ENCODE results near the gene PYDC1. TPM values are rescaled to one million over a fixed set of nuclear protein-coding genes. Genes with fewer than 3 reads are reported as not detected.

PYDC1 gene
- total RNA-seq, 2 donors from 2014 or later: not detected

DNA sequence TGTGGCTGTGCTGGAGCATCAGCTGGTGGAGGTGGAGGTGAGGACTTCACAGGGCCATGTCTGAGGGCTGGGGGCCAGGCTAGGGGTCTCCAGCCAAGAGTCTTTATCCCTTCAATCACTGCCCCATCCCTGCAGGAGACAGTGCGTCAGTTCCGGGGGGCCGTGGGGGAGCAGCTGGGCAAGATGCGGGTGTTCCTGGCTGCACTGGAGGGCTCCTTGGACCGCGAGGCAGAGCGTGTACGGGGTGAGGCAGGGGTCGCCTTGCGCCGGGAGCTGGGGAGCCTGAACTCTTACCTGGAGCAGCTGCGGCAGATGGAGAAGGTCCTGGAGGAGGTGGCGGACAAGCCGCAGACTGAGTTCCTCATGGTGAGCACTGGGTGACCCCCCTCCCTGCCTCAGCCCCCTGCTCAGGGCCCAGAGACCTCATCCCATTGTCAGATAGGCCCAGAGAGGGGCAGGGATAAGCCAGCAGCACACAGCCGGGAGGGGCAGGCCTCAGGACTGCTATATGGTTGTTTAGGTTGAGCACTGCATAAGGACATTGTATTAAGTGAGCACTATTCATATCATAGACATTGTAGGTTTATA lies 2.3 kb upstream of the PYDC1 start:
- H3K9ac ChIP-seq (ENCODE audit: low read depth in 2 of 2, low read length in 2 of 2): no peak overlapping the region
- H3K9me3 ChIP-seq: no peaks in the 10 kb centered on the region
- H3K27me3 ChIP-seq: peaks cover 27% of the 10 kb centered on the region
- H3K27ac ChIP-seq: no peak overlapping the region
- DNase-seq: no peak
- no peak for TF ChIP-seq CTCF (IDR thresholded peaks at IDR 0.05)
- intact Hi-C loops (cut with DNase I): no loop called here
- no peak overlapping the region for H3K4me3 ChIP-seq
- H3K4me1 ChIP-seq: peaks cover 11% of the 10 kb centered on the region
- no peaks in the 10 kb centered on the region for H3K36me3 ChIP-seq

DNA sequence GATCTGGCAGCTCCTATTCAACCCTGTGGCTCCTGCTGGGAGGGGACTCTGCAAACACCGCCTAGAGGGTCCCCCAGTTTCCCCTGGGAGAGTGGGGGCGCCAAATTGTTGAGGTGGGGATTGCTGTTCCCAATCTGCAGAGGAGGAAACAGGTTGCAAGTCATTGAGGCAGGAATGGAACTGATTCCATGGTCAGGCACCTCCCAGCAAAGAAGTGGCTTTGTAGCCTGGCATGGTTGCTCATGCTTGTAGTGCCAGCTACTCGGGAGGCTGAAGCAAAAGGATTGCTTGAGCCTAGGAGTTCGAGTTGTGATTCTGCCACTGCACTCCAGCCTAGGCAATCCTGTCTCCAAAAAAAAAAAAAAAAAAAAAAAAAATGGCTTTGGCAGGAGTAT lies 198 bp upstream of the PYDC1 start:
- TF ChIP-seq CTCF (IDR thresholded peaks at IDR 0.05): no peak
- Histone ChIP-seq H3K9me3 (no peaks in the 10 kb centered on the region), H3K4me1 (peaks cover 11% of the 10 kb centered on the region), H3K9ac (ENCODE audit: low read depth in 2 of 2, low read length in 2 of 2) (no peak overlapping the region), H3K27me3 (peaks cover 32% of the 10 kb centered on the region), H3K27ac (no peak overlapping the region), H3K4me3 (peak overlapping the region; percentile 0), H3K36me3 (no peaks in the 10 kb centered on the region)
- intact Hi-C loops (cut with DNase I): no loop called here
- no peak for DNase-seq

GRCh38 chr16:31215287-31216162 lies 1.4 kb downstream of the PYDC1 start:
- DNase-seq: peak; percentile 71
- peaks cover 32% of the 10 kb centered on the region for H3K27me3 ChIP-seq
- TF ChIP-seq CTCF (IDR thresholded peaks at IDR 0.05): no peak

GRCh38 chr16:31214708-31215286 lies 2.1 kb downstream of the PYDC1 start:
- Histone ChIP-seq H3K4me3 (peak overlapping the region; percentile 44), H3K27me3 (peaks cover 32% of the 10 kb centered on the region), H3K27ac (no peak overlapping the region), H3K9me3 (no peaks in the 10 kb centered on the region), H3K9ac (ENCODE audit: low read depth in 2 of 2, low read length in 2 of 2) (peak overlapping the region in 1 of 2 donors; percentile 12), H3K4me1 (peaks cover 11% of the 10 kb centered on the region), H3K36me3 (no peaks in the 10 kb centered on the region)
- no peak for DNase-seq
- no peak for TF ChIP-seq CTCF (IDR thresholded peaks at IDR 0.05)
- intact Hi-C loops (cut with DNase I): no loop called here

More at GRCh38 chr16:31215287-31216162, 1.4 kb downstream of the PYDC1 start:
- Histone ChIP-seq H3K36me3 (no peaks in the 10 kb centered on the region), H3K4me3 (peak overlapping the region; percentile 44), H3K9me3 (no peaks in the 10 kb centered on the region), H3K27ac (no peak overlapping the region), H3K4me1 (peaks cover 11% of the 10 kb centered on the region), H3K9ac (ENCODE audit: low read depth in 2 of 2, low read length in 2 of 2) (peak overlapping the region in 1 of 2 donors; percentile 12)
- intact Hi-C loops (cut with DNase I): no loop called here

GRCh38 chr16:31213877-31214707 lies 2.8 kb downstream of the PYDC1 start, which contains the start of gene TRIM72:
TSS of gene TRIM72 (plus strand) at chr16:31214119. CDS start at chr16:31214739, 620 bp downstream.
- Histone ChIP-seq H3K9ac (ENCODE audit: low read depth in 2 of 2, low read length in 2 of 2) (peak within 1 kb of the TSS in 1 of 2 donors; percentile 12), H3K4me3 (peak within 1 kb of the TSS; percentile 44), H3K27me3 (peaks cover 32% of the 10 kb centered on the region), H3K9me3 (no peaks in the 10 kb centered on the region), H3K4me1 (peaks cover 11% of the 10 kb centered on the region), H3K27ac (no peak within 1 kb of the TSS), H3K36me3 (no peaks in the 10 kb centered on the region)
- intact Hi-C loops (cut with DNase I): no loop called here
- TF ChIP-seq CTCF (IDR thresholded peaks at IDR 0.05): no peak
- DNase-seq: no peak
